GM19452 (cell line): Measurements from ENCODE around the gene ST8SIA6.
"Not testable (repeated sequence)": the region's sequence is repeated elsewhere in the genome, so short reads cannot be mapped to it uniquely, and the experiment has no call there.

ENCODE experiments used
- ATAC-seq: cut with Tn5 transposase; IDR thresholded peaks from one replicate; pipeline ENCODE4 v1.9.1; 2021; ENCODE audit not compliant: unreplicated experiment

Gene ST8SIA6

GRCh38 chr10:17348501-17349349, 105.7 kb downstream of the ST8SIA6 start:
- ATAC-seq = no peak

- ATAC-seq = no peak
Observed at GRCh38 chr10:17348011-17348500, 106.3 kb downstream of the ST8SIA6 start.

GRCh38 chr10:17344206-17344605, 110.2 kb downstream of the ST8SIA6 start:
- ATAC-seq = no peak

- no peak for ATAC-seq
Observed at GRCh38 chr10:17343118-17343517, 111.3 kb downstream of the ST8SIA6 start.

- no peak for ATAC-seq
Observed at GRCh38 chr10:17340144-17340829, 114.1 kb downstream of the ST8SIA6 start.

- no peak for ATAC-seq
Observed at GRCh38 chr10:17335065-17335464, 119.3 kb downstream of the ST8SIA6 start.

- no peak for ATAC-seq
Observed at GRCh38 chr10:17330501-17330900, 123.9 kb downstream of the ST8SIA6 start.

GRCh38 chr10:17326377-17326776, 128.0 kb downstream of the ST8SIA6 start:
- no peak for ATAC-seq

GRCh38 chr10:17321957-17322356, 132.4 kb downstream of the ST8SIA6 start:
- not testable (repeated sequence) for ATAC-seq

- peak; percentile 90 for ATAC-seq
Observed at GRCh38 chr10:17316488-17317170, 137.8 kb downstream of the ST8SIA6 start.

- ATAC-seq = no peak
Observed at GRCh38 chr10:17309435-17309834, 145.0 kb downstream of the ST8SIA6 start.

GRCh38 chr10:17307123-17307522, 147.3 kb downstream of the ST8SIA6 start:
- ATAC-seq = no peak

- no peak for ATAC-seq
Observed at GRCh38 chr10:17292375-17292774, 162.0 kb downstream of the ST8SIA6 start.

GRCh38 chr10:17290226-17290625, 164.2 kb downstream of the ST8SIA6 start:
- ATAC-seq = no peak

GRCh38 chr10:17289763-17290162, 164.6 kb downstream of the ST8SIA6 start:
- ATAC-seq = no peak

GRCh38 chr10:17286562-17287550, 167.5 kb downstream of the ST8SIA6 start:
- no peak for ATAC-seq

GRCh38 chr10:17282311-17282710, 172.1 kb downstream of the ST8SIA6 start:
- ATAC-seq = no peak

GRCh38 chr10:17278607-17279240, 175.7 kb downstream of the ST8SIA6 start:
- ATAC-seq = no peak

GRCh38 chr10:17276756-17277424, 177.5 kb downstream of the ST8SIA6 start:
- ATAC-seq = no peak
